ENCODE measurements around the gene DNHD1.
A peak's percentile ranks its signal among the peaks of the same experiment; 100 is the strongest.

The DNHD1 gene

GRCh38 chr11:6468712-6469495 is 28.2 kb upstream of the DNHD1 start:
- H3K36me3 ChIP-seq (ENCODE audit: control insufficient read depth, insufficient read depth, low read length): peaks cover 21% of the 10 kb centered on the region
- H3K9me3 ChIP-seq (ENCODE audit: control insufficient read depth, low read length): no peaks in the 10 kb centered on the region
- H3K27ac ChIP-seq (ENCODE audit: low read depth, low read length, severe bottlenecking): no peak overlapping the region
- 22 to 35% methylated on average over 3 to 5 of the region's 6 CpGs for WGBS, 2 experiments (ENCODE audit: insufficient coverage in 2 of 2)
- H3K4me3 ChIP-seq (ENCODE audit: extremely low read depth, insufficient read depth, low read length, poor library complexity, severe bottlenecking): no peak overlapping the region
- peaks cover 11% of the 10 kb centered on the region for H3K4me1 ChIP-seq (ENCODE audit: control insufficient read depth, insufficient read depth, low read length, poor library complexity, severe bottlenecking)

- peaks cover 13% of the 10 kb centered on the region for H3K4me1 ChIP-seq (ENCODE audit: control insufficient read depth, insufficient read depth, low read length, poor library complexity, severe bottlenecking)
- no peaks in the 10 kb centered on the region for H3K9me3 ChIP-seq (ENCODE audit: control insufficient read depth, low read length)
- 67% methylated on average over 1 of the region's 1 CpG; no CpG with 5 or more reads in 1 of the 2 experiments for WGBS, 2 experiments (ENCODE audit: insufficient coverage in 2 of 2)
- H3K27ac ChIP-seq (ENCODE audit: low read depth, low read length, severe bottlenecking): no peak overlapping the region
- peaks cover 14% of the 10 kb centered on the region for H3K36me3 ChIP-seq (ENCODE audit: control insufficient read depth, insufficient read depth, low read length)
- no peak overlapping the region for H3K4me3 ChIP-seq (ENCODE audit: extremely low read depth, insufficient read depth, low read length, poor library complexity, severe bottlenecking)
Measured at GRCh38 chr11:6469599-6469998, 27.5 kb upstream of the DNHD1 start.

- peaks cover 17% of the 10 kb centered on the region for H3K4me1 ChIP-seq (ENCODE audit: control insufficient read depth, insufficient read depth, low read length, poor library complexity, severe bottlenecking)
- WGBS, 2 experiments (ENCODE audit: insufficient coverage in 2 of 2): 29 to 40% methylated on average over 1 of the region's 1 CpG
- H3K9me3 ChIP-seq (ENCODE audit: control insufficient read depth, low read length): no peaks in the 10 kb centered on the region
- H3K27ac ChIP-seq (ENCODE audit: low read depth, low read length, severe bottlenecking): no peak overlapping the region
- peaks cover 20% of the 10 kb centered on the region for H3K36me3 ChIP-seq (ENCODE audit: control insufficient read depth, insufficient read depth, low read length)
- H3K4me3 ChIP-seq (ENCODE audit: extremely low read depth, insufficient read depth, low read length, poor library complexity, severe bottlenecking): peak overlapping the region; percentile 74
Measured at GRCh38 chr11:6472934-6473333, 24.1 kb upstream of the DNHD1 start.

GRCh38 chr11:6473451-6474412 is 23.3 kb upstream of the DNHD1 start, which contains the start of gene TRIM3:
Gene TRIM3, minus strand, starts transcription at chr11:6473941. Its CDS starts 8,246 bp downstream, at chr11:6465695.
- Histone ChIP-seq H3K36me3 (ENCODE audit: control insufficient read depth, insufficient read depth, low read length) (peaks cover 28% of the 10 kb centered on the region), H3K4me1 (ENCODE audit: control insufficient read depth, insufficient read depth, low read length, poor library complexity, severe bottlenecking) (peaks cover 17% of the 10 kb centered on the region), H3K4me3 (ENCODE audit: extremely low read depth, insufficient read depth, low read length, poor library complexity, severe bottlenecking) (peak within 1 kb of the TSS; percentile 74), H3K9me3 (ENCODE audit: control insufficient read depth, low read length) (no peaks in the 10 kb centered on the region), H3K27ac (ENCODE audit: low read depth, low read length, severe bottlenecking) (peak within 1 kb of the TSS; percentile 92)
- WGBS, 2 experiments (ENCODE audit: insufficient coverage in 2 of 2): 0 to 2% methylated on average over 17 to 62 of the region's 87 CpGs

DNA sequence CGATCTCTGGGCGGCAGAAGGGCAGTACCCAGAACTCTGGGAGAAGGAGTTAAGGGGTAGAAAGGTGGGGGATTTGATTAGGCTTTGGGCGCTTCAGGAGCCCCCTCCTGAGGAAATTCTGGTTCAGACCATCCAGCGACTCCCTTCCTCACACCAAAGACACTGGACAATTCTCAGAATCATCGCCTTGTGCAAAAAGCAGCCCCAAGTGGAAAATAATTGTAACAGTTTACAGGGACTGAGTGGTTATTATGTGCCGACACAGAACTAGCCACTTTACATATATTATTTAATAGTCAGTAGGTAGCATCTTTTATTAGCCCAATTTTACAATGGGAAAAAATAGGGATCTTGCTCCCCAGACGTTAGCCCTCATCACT is 22.7 kb upstream of the DNHD1 start:
- Histone ChIP-seq H3K9me3 (ENCODE audit: control insufficient read depth, low read length) (no peaks in the 10 kb centered on the region), H3K4me3 (ENCODE audit: extremely low read depth, insufficient read depth, low read length, poor library complexity, severe bottlenecking) (peak overlapping the region; percentile 74), H3K4me1 (ENCODE audit: control insufficient read depth, insufficient read depth, low read length, poor library complexity, severe bottlenecking) (peaks cover 15% of the 10 kb centered on the region), H3K36me3 (ENCODE audit: control insufficient read depth, insufficient read depth, low read length) (peaks cover 35% of the 10 kb centered on the region), H3K27ac (ENCODE audit: low read depth, low read length, severe bottlenecking) (peak overlapping the region; percentile 92)
- 60 to 75% methylated on average over 1 of the region's 7 CpGs for WGBS, 2 experiments (ENCODE audit: insufficient coverage in 2 of 2)

- peaks cover 41% of the 10 kb centered on the region for H3K36me3 ChIP-seq (ENCODE audit: control insufficient read depth, insufficient read depth, low read length)
- no peaks in the 10 kb centered on the region for H3K9me3 ChIP-seq (ENCODE audit: control insufficient read depth, low read length)
- H3K4me3 ChIP-seq (ENCODE audit: extremely low read depth, insufficient read depth, low read length, poor library complexity, severe bottlenecking): no peak overlapping the region
- H3K4me1 ChIP-seq (ENCODE audit: control insufficient read depth, insufficient read depth, low read length, poor library complexity, severe bottlenecking): peaks cover 16% of the 10 kb centered on the region
- peak overlapping the region; percentile 92 for H3K27ac ChIP-seq (ENCODE audit: low read depth, low read length, severe bottlenecking)
- WGBS, 2 experiments (ENCODE audit: insufficient coverage in 2 of 2): 93 to 95% methylated on average over 2 to 3 of the region's 3 CpGs
Measured at GRCh38 chr11:6474806-6475500, 22.1 kb upstream of the DNHD1 start.

DNA sequence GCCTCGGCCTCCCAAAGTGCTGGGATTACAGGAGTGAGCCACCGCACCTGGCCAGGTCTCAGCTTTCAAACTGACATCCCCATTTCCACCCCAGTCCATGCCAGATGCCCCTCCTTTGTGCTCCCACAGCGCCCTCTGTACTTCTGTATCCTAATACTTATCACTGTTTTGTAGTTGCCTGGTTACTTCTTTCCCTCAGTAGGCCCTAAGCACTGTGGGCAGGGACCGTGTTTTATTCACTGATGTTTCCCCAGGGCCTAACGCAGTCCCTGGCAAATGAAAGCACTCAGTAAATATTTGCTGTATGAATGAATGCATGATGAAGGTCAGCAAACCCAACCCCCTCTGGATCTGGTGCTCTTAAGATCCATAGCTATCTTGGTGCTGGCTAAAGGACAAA is 21.1 kb upstream of the DNHD1 start:
- H3K9me3 ChIP-seq (ENCODE audit: control insufficient read depth, low read length): no peaks in the 10 kb centered on the region
- 79 to 92% methylated on average over 1 to 5 of the region's 5 CpGs for WGBS, 2 experiments (ENCODE audit: insufficient coverage in 2 of 2)
- H3K36me3 ChIP-seq (ENCODE audit: control insufficient read depth, insufficient read depth, low read length): peaks cover 45% of the 10 kb centered on the region
- H3K27ac ChIP-seq (ENCODE audit: low read depth, low read length, severe bottlenecking): peak overlapping the region; percentile 23
- H3K4me3 ChIP-seq (ENCODE audit: extremely low read depth, insufficient read depth, low read length, poor library complexity, severe bottlenecking): no peak overlapping the region
- H3K4me1 ChIP-seq (ENCODE audit: control insufficient read depth, insufficient read depth, low read length, poor library complexity, severe bottlenecking): peaks cover 22% of the 10 kb centered on the region

GRCh38 chr11:6476571-6476970 is 20.5 kb upstream of the DNHD1 start:
- 99 to 100% methylated on average over 3 to 4 of the region's 4 CpGs for WGBS, 2 experiments (ENCODE audit: insufficient coverage in 2 of 2)
- Histone ChIP-seq H3K9me3 (ENCODE audit: control insufficient read depth, low read length) (no peaks in the 10 kb centered on the region), H3K4me1 (ENCODE audit: control insufficient read depth, insufficient read depth, low read length, poor library complexity, severe bottlenecking) (peaks cover 22% of the 10 kb centered on the region), H3K27ac (ENCODE audit: low read depth, low read length, severe bottlenecking) (peak overlapping the region; percentile 23), H3K4me3 (ENCODE audit: extremely low read depth, insufficient read depth, low read length, poor library complexity, severe bottlenecking) (no peak overlapping the region), H3K36me3 (ENCODE audit: control insufficient read depth, insufficient read depth, low read length) (peaks cover 45% of the 10 kb centered on the region)

GRCh38 chr11:6480299-6480914 is 16.7 kb upstream of the DNHD1 start:
- WGBS, 2 experiments (ENCODE audit: insufficient coverage in 2 of 2): 72 to 100% methylated on average over 2 to 4 of the region's 9 CpGs
- H3K27ac ChIP-seq (ENCODE audit: low read depth, low read length, severe bottlenecking): peak overlapping the region; percentile 98
- no peaks in the 10 kb centered on the region for H3K9me3 ChIP-seq (ENCODE audit: control insufficient read depth, low read length)
- H3K4me3 ChIP-seq (ENCODE audit: extremely low read depth, insufficient read depth, low read length, poor library complexity, severe bottlenecking): peak overlapping the region; percentile 97
- peaks cover 20% of the 10 kb centered on the region for H3K4me1 ChIP-seq (ENCODE audit: control insufficient read depth, insufficient read depth, low read length, poor library complexity, severe bottlenecking)
- peaks cover 78% of the 10 kb centered on the region for H3K36me3 ChIP-seq (ENCODE audit: control insufficient read depth, insufficient read depth, low read length)
